GM12878 (cell line): Measurements from ENCODE around the gene GATAD2B. TPM values are rescaled to one million over a fixed set of nuclear protein-coding genes. Genes with fewer than 3 reads are reported as not detected.

Source experiments
- ATAC-seq: fragments of 200-7000 bp; cut with Tn5 transposase; 3 replicates; pipeline ENCODE4 v1.9.1; 2020; ENCODE audit warnings: mild to moderate bottlenecking, moderate library complexity
- BruUV-seq: library from RNA; stranded (reverse); fragments of 400-500 nt; replicated peaks from 2 replicates; lab custom pipeline; 2021; lab: Mats Ljungman, UMichigan
- CTCF ChIA-PET: fragments of 300-600 bp; sonication (Branson Sonifier 250); formaldehyde crosslinking; extraction: SDS; loops from one replicate; lab custom pipeline; 2021; ENCODE audit warnings: inconsistent platforms; lab: Yijun Ruan, JAX
- POLR2A ChIA-PET: fragments of 350-600 bp; formaldehyde crosslinking; extraction: SDS; loops from one replicate; lab custom pipeline; 2021; ENCODE audit warnings: inconsistent platforms; lab: Charles Lee
- RAD21 ChIA-PET: fragments of 300-600 bp; sonication (Branson Sonifier 250); formaldehyde crosslinking; loops from one replicate; lab custom pipeline; 2023; ENCODE audit warnings: antibody characterized with exemption; ENCODE audit not compliant: unreplicated experiment; lab: Charles Lee
- SMC1A ChIA-PET: fragments of 300-600 bp; sonication (Branson Sonifier 250); formaldehyde crosslinking; loops from one replicate; lab custom pipeline; 2023; ENCODE audit not compliant: unreplicated experiment, uncharacterized antibody; lab: Charles Lee
- DNase-seq: peaks from one replicate; pipeline ENCODE4 v3.0.0-alpha.2; 2011; ENCODE audit warnings: low read depth, low spot score
- FAIRE-seq: peaks from 3 replicates; lab custom pipeline; 2011; peaks lifted over from hg19 to GRCh38; lab: Jason Lieb, UNC
- H2AFZ ChIP-seq: 2 replicates; pipeline ENCODE4 v1.6.0; 2011; ENCODE audit warnings: low read depth, low read length, control low read depth; ENCODE audit not compliant: control insufficient read depth
- H3K27ac ChIP-seq: 2 replicates; pipeline ENCODE4 v1.5.1; 2011; ENCODE audit warnings: control low read depth; ENCODE audit not compliant: control insufficient read depth, insufficient read depth
- H3K27me3 ChIP-seq, 2 experiments: replicated peaks in 1 of 2; 2 replicates each; pipeline versions ENCODE4 v1.6.0 to v1.6.1; 2011; ENCODE audit warnings: low read length in 1 of 2; ENCODE audit not compliant: control insufficient read depth in 2 of 2, insufficient read depth in 2 of 2
- H3K36me3 ChIP-seq, 2 experiments: 2 replicates each; pipeline ENCODE4 v1.5.1; 2011; ENCODE audit warnings: low read length in 1 of 2; ENCODE audit not compliant: control insufficient read depth in 2 of 2, insufficient read depth in 2 of 2
- H3K4me1 ChIP-seq: 2 replicates; pipeline ENCODE4 v1.6.1; 2011; ENCODE audit warnings: mild to moderate bottlenecking, low read length, moderate library complexity, mixed read lengths; ENCODE audit not compliant: control insufficient read depth, insufficient read depth
- H3K4me2 ChIP-seq: 2 replicates; pipeline ENCODE4 v1.6.0; 2011; ENCODE audit warnings: control low read depth; ENCODE audit not compliant: control insufficient read depth, insufficient read depth
- H3K4me3 ChIP-seq: fragments of 200-600 bp; sonication (generic); 2 replicates; pipeline ENCODE4 v1.5.1; 2016
- H3K79me2 ChIP-seq: 2 replicates; pipeline ENCODE4 v1.6.0; 2011; ENCODE audit warnings: low read length; ENCODE audit not compliant: control insufficient read depth, insufficient read depth
- H3K9ac ChIP-seq: 2 replicates; pipeline ENCODE4 v1.8.0; 2011; ENCODE audit warnings: low read length, control low read depth, mixed read lengths; ENCODE audit not compliant: control insufficient read depth, insufficient read depth
- H3K9me3 ChIP-seq: replicated peaks from 3 replicates; pipeline ENCODE4 v1.5.1; 2011; ENCODE audit warnings: mild to moderate bottlenecking, low read length; ENCODE audit not compliant: control insufficient read depth, insufficient read depth
- H4K20me1 ChIP-seq: 2 replicates; pipeline ENCODE4 v1.6.0; 2011; ENCODE audit not compliant: control insufficient read depth, insufficient read depth
- CTCF ChIP-seq, 3 experiments: IDR thresholded peaks in 2 of 3; conservative IDR thresholded peaks in 1 of 3; 2 replicates each; pipeline ENCODE4 v1.5.1; 2011; ENCODE audit warnings: low read depth in 3 of 3, low read length in 3 of 3, mild to moderate bottlenecking in 3 of 3, control low read depth in 2 of 3, moderate library complexity in 2 of 3, inconsistent platforms in 1 of 3, mixed read lengths in 1 of 3; ENCODE audit not compliant: control insufficient read depth in 2 of 3, insufficient read depth in 1 of 3; ENCODE audit errors: extremely low read depth in 1 of 3
- RAD21 ChIP-seq: IDR thresholded peaks from 2 replicates; pipeline ENCODE4 v1.6.1; 2011; ENCODE audit warnings: mild to moderate bottlenecking, low read depth, low read length, moderate library complexity; ENCODE audit not compliant: insufficient read depth
- SP1 ChIP-seq: IDR thresholded peaks from one replicate; pipeline ENCODE4 v1.6.1; 2011; ENCODE audit warnings: low read depth, low read length
- SRF ChIP-seq, 2 experiments: IDR thresholded peaks; 2 replicates each; pipeline ENCODE4 v1.6.1; 2011; ENCODE audit warnings: low read depth in 2 of 2, low read length in 2 of 2, mild to moderate bottlenecking in 1 of 2, moderate library complexity in 1 of 2
- ZNF622 ChIP-seq: fragments of 450-650 bp; IDR thresholded peaks from 2 replicates; pipeline ENCODE4 v1.6.1; 2017; ENCODE audit warnings: mild to moderate bottlenecking, inconsistent platforms
- WGBS: methylation state at CpG from one replicate; pipeline ENCODE4 v1.1.6; 2016; ENCODE audit warnings: low lambda C conversion rate; ENCODE audit not compliant: insufficient replicate concordance, insufficient coverage; ENCODE audit errors: missing lambda C conversion rate; 5-methylcytosine and 5-hydroxymethylcytosine counted together
- in situ Hi-C: fragments of 300-500 bp; cut with MboI; formaldehyde crosslinking; loops from 9 replicates; pipeline ENCODE4 v1.14.3; 2018; ENCODE audit warnings: mixed read lengths
- intact Hi-C: fragments of 100-400 bp; cut with micrococcal nuclease; formaldehyde crosslinking; loops from one replicate; pipeline ENCODE4 v1.14.2; 2022; ENCODE audit not compliant: unreplicated experiment
- polyA plus RNA-seq, 11 experiments: library from polyadenylated mRNA; depleted of rRNA in 4 of 11; unstranded in 6 of 11; stranded (reverse) in 5 of 11; fragments of >200 nt; fragmentation: Nextera tagmentation in 4 of 11; fragmentation: Illumina TruSeq in 1 of 11; extraction: Ambion mirVana in 4 of 11; extraction: Trizol in 1 of 11; gene quantifications; 1 replicate in 1 of 11; 2 replicates in 10 of 11; pipeline versions ENCODE4 v1.2.1 to v1.2.3, GENCODE V29; 2011 to 2016; ENCODE audit warnings: inconsistent platforms in 2 of 11, missing spikeins in 2 of 11, low read depth in 1 of 11
- total RNA-seq, 4 experiments: library from RNA; depleted of rRNA in 3 of 4; stranded (reverse); fragments of >200 nt in 3 of 4; fragmentation: Illumina TruSeq in 1 of 4; extraction: Trizol in 1 of 4; gene quantifications; 2 replicates each; pipeline versions ENCODE4 v1.2.1 to v1.2.3, GENCODE V29; 2013 to 2021
- TF ChIP-seq, protein P1 (sequence below): IDR thresholded peaks from 2 replicates; pipeline ENCODE4 v1.6.1; 2011; ENCODE audit warnings: borderline replicate concordance, low read depth, mild to moderate bottlenecking, moderate library complexity, low read length; ENCODE audit not compliant: insufficient read depth, poor library complexity, severe bottlenecking

The GATAD2B gene
- total and polyA plus RNA-seq, 10 of the 15 experiments (the other 5 are each of a cell fraction or from before 2014, with no cell fraction given), result 2.4 to 63.1 (median 8.7) TPM

DNA sequence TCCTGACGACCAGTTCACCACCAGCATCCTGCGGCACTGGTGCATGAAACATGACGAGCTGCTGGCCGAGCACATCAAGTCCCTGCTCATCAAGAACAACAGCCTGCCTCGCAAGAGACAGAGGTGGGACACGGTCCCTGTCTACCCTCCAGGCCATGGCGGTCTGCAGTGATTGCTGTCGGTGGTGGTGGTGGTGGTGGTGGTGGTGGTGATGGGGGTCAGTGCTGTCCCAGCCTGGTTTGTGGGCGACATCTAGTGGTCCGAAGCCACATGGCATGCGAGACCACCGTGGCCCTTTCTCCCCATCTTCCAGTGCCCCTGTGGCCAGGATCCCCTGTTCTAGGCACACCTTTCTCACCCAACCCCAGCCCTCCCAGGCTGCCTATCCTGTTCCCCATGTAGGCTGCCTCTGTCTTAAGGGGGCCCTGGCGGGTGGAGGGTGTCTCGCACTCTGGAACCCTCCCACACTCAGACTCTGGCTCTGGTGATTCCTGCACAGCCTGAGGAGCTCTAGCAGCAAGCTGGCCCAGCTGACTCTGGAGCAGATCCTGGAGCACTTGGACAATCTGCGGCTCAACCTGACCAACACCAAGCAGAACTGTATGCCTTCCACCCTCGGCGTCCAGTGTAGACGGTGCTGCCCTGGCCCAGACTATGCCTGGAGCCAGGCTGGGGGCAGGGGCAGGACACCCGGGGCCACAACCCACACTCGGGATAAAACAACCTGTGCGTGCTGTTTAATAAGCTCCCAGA, 150.8 kb downstream of the GATAD2B start:
- BruUV-seq, result no TSS peak
- ChIA-PET CTCF (interaction anchor here (0.6 to 3.2 kb wide), 5 partner anchors 32 to 94 kb away, joined by 3 to 18 read pairs (median 4); partner anchors contain the start of gene NPR1), POLR2A (no interaction called here), SMC1A (no interaction called here), RAD21 (interaction anchor here (0.6 to 1.2 kb wide), 3 partner anchors 33 to 99 kb away, joined by 3 to 4 read pairs (median 3); no protein-coding TSS in a partner anchor)
- H3K4me2 ChIP-seq, result no peak overlapping the region
- no peak overlapping the region for H3K4me3 ChIP-seq
- peaks cover 33% of the 10 kb centered on the region in 2 experiments for H3K36me3 ChIP-seq
- DNase-seq (no peak), ATAC-seq (no peak), FAIRE-seq (no peak)
- no peaks in the 10 kb centered on the region for H3K27me3 ChIP-seq
- 75% methylated on average over 21 of the region's 21 CpGs for WGBS
- no peak overlapping the region for H3K27ac ChIP-seq
- no peak overlapping the region for H3K9ac ChIP-seq
- no peaks in the 10 kb centered on the region for H3K79me2 ChIP-seq
- H2AFZ ChIP-seq, result no peak overlapping the region
- peaks cover 3% of the 10 kb centered on the region for H3K4me1 ChIP-seq
- no peaks in the 10 kb centered on the region for H4K20me1 ChIP-seq
- H3K9me3 ChIP-seq, result no peaks in the 10 kb centered on the region
- in situ Hi-C loops, result no loop called here
- intact Hi-C loops, result loop anchor here (2.0 kb wide), 1 partner anchor 95 kb away; no protein-coding TSS in a partner anchor
- TF ChIP-seq RAD21 (peak; percentile 31; the same call in 1 of the 2 replicates), CTCF (IDR thresholded peaks at IDR 0.05 in 2 of 3, conservative IDR thresholded peaks at IDR 0.05 in 1 of 3; ENCODE audit: control insufficient read depth in 2 of 3, extremely low read depth in 1 of 3, insufficient read depth in 1 of 3, low read depth in 3 of 3, low read length in 3 of 3) (peak; percentile 47 to 51 (median 48)), SP1 (no peak), SRF (IDR thresholded peaks at IDR 0.05; ENCODE audit: low read depth in 2 of 2, low read length in 2 of 2) (no peak), ZNF622 (no peak)
- TF ChIP-seq, protein P1, sequence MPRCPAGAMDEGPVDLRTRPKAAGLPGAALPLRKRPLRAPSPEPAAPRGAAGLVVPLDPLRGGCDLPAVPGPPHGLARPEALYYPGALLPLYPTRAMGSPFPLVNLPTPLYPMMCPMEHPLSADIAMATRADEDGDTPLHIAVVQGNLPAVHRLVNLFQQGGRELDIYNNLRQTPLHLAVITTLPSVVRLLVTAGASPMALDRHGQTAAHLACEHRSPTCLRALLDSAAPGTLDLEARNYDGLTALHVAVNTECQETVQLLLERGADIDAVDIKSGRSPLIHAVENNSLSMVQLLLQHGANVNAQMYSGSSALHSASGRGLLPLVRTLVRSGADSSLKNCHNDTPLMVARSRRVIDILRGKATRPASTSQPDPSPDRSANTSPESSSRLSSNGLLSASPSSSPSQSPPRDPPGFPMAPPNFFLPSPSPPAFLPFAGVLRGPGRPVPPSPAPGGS, result no peak
